ENCODE measurements around the gene ACVRL1. TPM values are rescaled to one million over a fixed set of nuclear protein-coding genes. Genes with fewer than 3 reads are reported as not detected.

The ACVRL1 gene
- total and polyA plus RNA-seq, 8 donors = 74.2 to 173 (median 95.8) TPM

- Histone ChIP-seq H3K27ac (no peak overlapping the region), H3K27me3 (no peaks in the 10 kb centered on the region), H3K4me3 (no peak overlapping the region), H3K36me3 (no peaks in the 10 kb centered on the region), H3K9me3 (no peaks in the 10 kb centered on the region), H3K4me1 (peaks cover 0 to 6% of the 10 kb centered on the region in 2 donors)
- intact Hi-C loops (cut with DNase I) = no loop called here
- no peak for TF ChIP-seq CTCF (IDR thresholded peaks at IDR 0.05)
- DNase-seq = no peak
- ATAC-seq = no peak
Measured at GRCh38 chr12:51937926-51938325, 30.6 kb downstream of the ACVRL1 start.

DNA sequence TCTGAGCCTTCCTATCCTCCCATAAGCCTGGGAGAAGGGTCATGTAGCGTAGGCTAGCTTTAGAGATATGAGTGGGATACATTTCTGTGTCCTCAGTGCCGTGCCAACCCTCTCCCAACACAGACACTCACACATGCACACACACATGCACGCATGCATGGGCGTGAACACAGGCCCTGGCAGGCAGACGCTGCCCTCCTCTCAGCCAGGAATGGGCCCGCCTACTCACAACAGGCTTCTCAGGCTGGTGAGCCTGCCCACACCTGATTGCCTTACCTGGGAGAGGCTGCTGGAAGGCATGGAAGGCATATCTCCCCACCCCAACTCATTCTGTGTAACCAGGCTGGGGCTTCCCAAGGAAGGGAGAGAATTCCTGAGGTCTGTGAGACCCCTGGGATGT lies 31.4 kb downstream of the ACVRL1 start:
- Histone ChIP-seq H3K9me3 (peaks cover 0 to 1% of the 10 kb centered on the region in 2 donors), H3K36me3 (no peaks in the 10 kb centered on the region), H3K4me1 (peaks cover 0 to 6% of the 10 kb centered on the region in 2 donors), H3K27me3 (no peaks in the 10 kb centered on the region), H3K4me3 (no peak overlapping the region), H3K27ac (no peak overlapping the region)
- DNase-seq (no peak), ATAC-seq (peak; percentile 26)
- TF ChIP-seq CTCF (IDR thresholded peaks at IDR 0.05) = no peak
- intact Hi-C loops (cut with DNase I) = no loop called here

GRCh38 chr12:51941011-51941581 lies 33.8 kb downstream of the ACVRL1 start:
- Histone ChIP-seq H3K36me3 (no peaks in the 10 kb centered on the region), H3K27me3 (no peaks in the 10 kb centered on the region), H3K9me3 (peaks cover 0 to 24% of the 10 kb centered on the region in 2 donors), H3K4me3 (no peak overlapping the region), H3K27ac (no peak overlapping the region), H3K4me1 (peaks cover 0 to 6% of the 10 kb centered on the region in 2 donors)
- intact Hi-C loops (cut with DNase I) = no loop called here
- TF ChIP-seq CTCF (IDR thresholded peaks at IDR 0.05) = no peak
- DNase-seq = peak in 2 of 4 donors; percentile 54 to 64
- peak; percentile 66 for ATAC-seq

DNA sequence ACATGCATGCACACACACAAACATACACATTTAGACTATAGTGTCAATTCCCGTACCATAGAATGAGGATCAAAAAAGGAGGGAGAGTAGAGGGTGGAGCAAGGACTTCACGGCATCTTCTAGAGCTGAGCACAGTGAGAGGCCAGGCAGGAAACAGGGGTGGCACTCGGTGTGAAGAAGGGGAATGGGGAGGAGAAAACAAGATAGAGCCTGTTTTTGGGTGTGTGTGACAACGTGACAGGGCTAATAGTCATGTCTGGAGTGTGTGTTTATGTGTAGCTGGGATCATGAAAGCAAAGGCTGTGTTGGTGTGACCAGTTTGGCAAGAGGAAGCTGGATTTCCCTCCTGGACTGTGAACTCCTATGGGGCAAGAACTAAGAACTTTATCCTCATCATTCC lies 34.3 kb downstream of the ACVRL1 start:
- no peak for TF ChIP-seq CTCF (IDR thresholded peaks at IDR 0.05)
- no peak overlapping the region for H3K4me3 ChIP-seq
- H3K9me3 ChIP-seq = peaks cover 0 to 24% of the 10 kb centered on the region in 2 donors
- H3K27ac ChIP-seq = no peak overlapping the region
- peaks cover 0 to 6% of the 10 kb centered on the region in 2 donors for H3K4me1 ChIP-seq
- peak; percentile 11 for ATAC-seq
- H3K36me3 ChIP-seq = no peaks in the 10 kb centered on the region
- no peaks in the 10 kb centered on the region for H3K27me3 ChIP-seq
- intact Hi-C loops (cut with DNase I) = no loop called here
- DNase-seq = no peak

GRCh38 chr12:51942056-51942455 lies 34.8 kb downstream of the ACVRL1 start:
- no peaks in the 10 kb centered on the region for H3K27me3 ChIP-seq
- DNase-seq (no peak), ATAC-seq (no peak)
- no peak overlapping the region for H3K27ac ChIP-seq
- no peak for TF ChIP-seq CTCF (IDR thresholded peaks at IDR 0.05)
- no peaks in the 10 kb centered on the region for H3K36me3 ChIP-seq
- intact Hi-C loops (cut with DNase I) = no loop called here
- peaks cover 0 to 6% of the 10 kb centered on the region in 2 donors for H3K4me1 ChIP-seq
- H3K4me3 ChIP-seq = no peak overlapping the region
- H3K9me3 ChIP-seq = peaks cover 0 to 24% of the 10 kb centered on the region in 2 donors
